GM21515 (cell line): ENCODE measurements around the gene DHRS7C.

Source experiments
- ATAC-seq: cut with Tn5 transposase; IDR thresholded peaks from one replicate; pipeline ENCODE4 v1.9.1; 2021; ENCODE audit not compliant: unreplicated experiment

DHRS7C gene

GRCh38 chr17:9767432-9767991 is 23.9 kb downstream of the DHRS7C start:
- no peak for ATAC-seq

GRCh38 chr17:9766970-9767369 is 24.4 kb downstream of the DHRS7C start:
- no peak for ATAC-seq

- no peak for ATAC-seq
Observed at GRCh38 chr17:9765322-9765721, 26.1 kb downstream of the DHRS7C start.

GRCh38 chr17:9763643-9764042 is 27.7 kb downstream of the DHRS7C start:
- no peak for ATAC-seq

GRCh38 chr17:9760266-9760665 is 31.1 kb downstream of the DHRS7C start:
- ATAC-seq, result no peak

GRCh38 chr17:9755083-9755482 is 36.3 kb downstream of the DHRS7C start:
- ATAC-seq, result no peak

GRCh38 chr17:9750524-9750923 is 40.9 kb downstream of the DHRS7C start:
- ATAC-seq, result no peak

GRCh38 chr17:9729735-9730420 is 61.5 kb downstream of the DHRS7C start:
- no peak for ATAC-seq

GRCh38 chr17:9729034-9729650 is 62.2 kb downstream of the DHRS7C start:
- ATAC-seq, result no peak

GRCh38 chr17:9728564-9728963 is 62.8 kb downstream of the DHRS7C start:
- no peak for ATAC-seq

GRCh38 chr17:9728005-9728404 is 63.4 kb downstream of the DHRS7C start:
- no peak for ATAC-seq

GRCh38 chr17:9726291-9726690 is 65.1 kb downstream of the DHRS7C start:
- ATAC-seq, result no peak

- ATAC-seq, result no peak
Observed at GRCh38 chr17:9725575-9725974, 65.8 kb downstream of the DHRS7C start.
